Ectodermal cell (in vitro differentiated cells): ENCODE data around the gene CD164. TPM values are rescaled to one million over a fixed set of nuclear protein-coding genes. Genes with fewer than 3 reads are reported as not detected.

ENCODE experiments used
- H3K27ac ChIP-seq: 2 replicates; pipeline ENCODE4 v1.7.0; 2013; ENCODE audit warnings: mild to moderate bottlenecking, low read depth, low read length; ENCODE audit not compliant: insufficient read depth, poor library complexity, severe bottlenecking
- H3K27me3 ChIP-seq: 2 replicates; pipeline ENCODE4 v1.7.0; 2013; ENCODE audit warnings: mild to moderate bottlenecking, low read length; ENCODE audit not compliant: insufficient read depth, control insufficient read depth, poor library complexity, severe bottlenecking
- H3K36me3 ChIP-seq: one replicate; pipeline ENCODE4 v1.7.0; 2013; ENCODE audit warnings: low read length; ENCODE audit not compliant: control insufficient read depth, insufficient read depth
- H3K4me1 ChIP-seq: one replicate; pipeline ENCODE4 v1.7.0; 2013; ENCODE audit warnings: low read length; ENCODE audit not compliant: control insufficient read depth, insufficient read depth
- H3K4me3 ChIP-seq: 2 replicates; pipeline ENCODE4 v1.7.0; 2013; ENCODE audit warnings: low read depth, low read length, control low read depth; ENCODE audit not compliant: insufficient read depth
- H3K9me3 ChIP-seq: 2 replicates; pipeline ENCODE4 v1.7.0; 2013; ENCODE audit warnings: mild to moderate bottlenecking, low read length, moderate library complexity; ENCODE audit not compliant: control insufficient read depth
- WGBS, 2 experiments: methylation state at CpG; one replicate each; pipeline ENCODE4 v1.1.7; 2013; ENCODE audit warnings: missing lambda C conversion rate in 2 of 2; 5-methylcytosine and 5-hydroxymethylcytosine counted together
- polyA plus RNA-seq, 4 experiments: library from polyadenylated mRNA; stranded (reverse); fragments of 50-300 nt; gene quantifications; one replicate each; pipeline ENCODE4 v1.2.3, GENCODE V29; 2013

Gene CD164
- 105 TPM for polyA plus RNA-seq (2013, experiment 1 of 4)
- polyA plus RNA-seq (2013, experiment 2 of 4): 111 TPM
- polyA plus RNA-seq (2013, experiment 3 of 4): 82.4 TPM
- polyA plus RNA-seq (2013, experiment 4 of 4): 95.1 TPM

DNA sequence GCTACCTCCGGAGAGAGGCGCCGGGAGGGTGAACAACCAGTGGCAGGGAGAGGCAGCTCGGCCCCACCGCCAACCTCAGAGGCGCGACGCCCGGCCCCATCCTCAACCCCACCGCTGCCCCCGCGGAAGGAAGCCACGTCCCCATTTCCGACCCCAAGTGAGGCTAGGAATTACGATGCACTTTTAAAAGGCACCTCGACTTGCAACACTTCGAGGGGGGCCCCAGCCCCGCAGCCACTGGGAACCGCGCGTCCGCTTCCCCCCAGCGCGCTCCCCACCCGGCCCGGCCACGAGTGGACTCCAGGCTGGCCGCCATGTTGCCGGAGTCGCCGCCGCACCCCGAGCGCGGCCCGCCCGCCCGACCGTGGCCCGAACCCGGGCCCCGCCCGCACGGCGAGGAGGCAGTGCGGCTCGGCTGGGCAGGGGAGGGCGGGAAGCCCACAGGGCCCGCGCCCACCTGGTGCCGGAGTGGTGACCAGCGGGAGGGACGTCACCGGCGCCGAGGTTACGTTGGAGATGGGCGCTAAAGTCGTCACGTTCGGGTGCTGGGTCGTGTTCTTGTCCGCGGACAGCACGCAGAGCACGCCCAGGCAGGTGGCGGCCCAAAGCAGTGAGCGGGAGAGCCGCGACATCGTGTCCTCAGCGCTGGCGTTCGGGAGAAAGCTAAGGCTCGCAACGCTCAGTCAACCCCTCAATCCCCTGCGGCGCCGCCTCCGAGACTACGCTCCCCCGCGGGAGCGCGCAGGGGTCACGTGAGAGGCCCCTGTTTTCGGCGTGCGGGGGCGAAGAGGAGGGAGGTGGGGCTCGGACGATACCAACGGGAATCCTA is at the start of gene CD164:
Gene CD164 (minus strand): TSS at position 721 of the 829 bp plus-strand sequence. CDS start 89 bp downstream, at position 632.
- Histone ChIP-seq H3K27me3 (no peaks in the 10 kb centered on the region), H3K27ac (peak within 1 kb of the TSS; percentile 96), H3K9me3 (no peaks in the 10 kb centered on the region), H3K4me1 (peaks cover 5% of the 10 kb centered on the region), H3K4me3 (peak within 1 kb of the TSS; percentile 96), H3K36me3 (no peaks in the 10 kb centered on the region)
- WGBS, 2 experiments: 0% methylated on average over 93 of the region's 93 CpGs

DNA sequence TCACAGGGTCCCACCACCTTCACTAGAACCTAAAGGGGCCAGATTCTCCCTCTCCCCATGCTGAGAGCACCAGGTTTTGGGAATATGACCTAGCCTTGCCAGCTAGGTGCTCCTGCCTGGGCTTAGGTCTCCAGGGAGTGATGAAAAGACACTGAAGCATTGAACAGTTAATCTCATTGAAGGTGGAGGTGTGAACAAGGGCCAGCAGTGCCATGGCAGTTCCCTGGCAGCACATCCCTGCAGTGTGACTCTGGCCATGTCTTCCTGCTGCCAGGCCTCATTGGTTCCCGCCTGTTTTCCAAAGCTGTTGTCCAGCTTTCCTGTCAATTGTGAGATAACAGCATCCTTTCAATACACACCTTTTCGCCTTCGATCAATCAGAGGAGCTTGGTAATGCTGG is 47.2 kb upstream of the CD164 start:
- no peaks in the 10 kb centered on the region for H3K4me1 ChIP-seq
- H3K36me3 ChIP-seq: no peaks in the 10 kb centered on the region
- H3K4me3 ChIP-seq: no peak overlapping the region
- WGBS, 2 experiments: 95 to 98% methylated on average over 3 of the region's 3 CpGs
- no peaks in the 10 kb centered on the region for H3K9me3 ChIP-seq
- no peaks in the 10 kb centered on the region for H3K27me3 ChIP-seq
- H3K27ac ChIP-seq: no peak overlapping the region

DNA sequence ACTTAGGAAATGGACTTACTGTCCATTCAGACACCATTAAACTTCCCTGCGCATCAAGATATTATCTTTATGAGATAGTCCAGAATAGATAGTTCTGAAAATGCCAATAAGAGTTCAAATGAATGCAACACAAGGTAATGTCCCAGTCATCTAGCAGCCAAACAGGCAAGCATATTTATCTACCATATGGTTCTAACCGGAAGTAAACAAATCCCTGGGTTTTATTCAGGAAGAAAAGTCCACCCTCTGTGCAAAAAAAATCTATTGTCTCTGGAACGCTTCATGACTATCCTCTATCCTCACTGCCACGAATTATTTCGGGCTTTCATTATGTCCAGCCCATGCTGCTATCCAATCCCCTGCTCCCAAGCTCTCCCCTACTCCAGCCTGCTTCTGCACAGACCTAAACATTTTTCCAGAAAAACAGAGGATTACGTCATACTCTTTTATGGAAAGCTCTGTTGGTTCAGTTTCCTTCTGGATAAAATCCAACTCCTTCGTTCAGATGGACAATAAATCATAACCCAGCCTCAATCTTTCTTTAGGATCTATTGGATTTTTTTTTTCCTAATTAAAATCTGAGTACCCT is 46.7 kb upstream of the CD164 start:
- no peaks in the 10 kb centered on the region for H3K36me3 ChIP-seq
- no peaks in the 10 kb centered on the region for H3K9me3 ChIP-seq
- no peaks in the 10 kb centered on the region for H3K4me1 ChIP-seq
- no peaks in the 10 kb centered on the region for H3K27me3 ChIP-seq
- 92% methylated on average over 7 of the region's 7 CpGs for WGBS, 2 experiments
- no peak overlapping the region for H3K27ac ChIP-seq
- no peak overlapping the region for H3K4me3 ChIP-seq

DNA sequence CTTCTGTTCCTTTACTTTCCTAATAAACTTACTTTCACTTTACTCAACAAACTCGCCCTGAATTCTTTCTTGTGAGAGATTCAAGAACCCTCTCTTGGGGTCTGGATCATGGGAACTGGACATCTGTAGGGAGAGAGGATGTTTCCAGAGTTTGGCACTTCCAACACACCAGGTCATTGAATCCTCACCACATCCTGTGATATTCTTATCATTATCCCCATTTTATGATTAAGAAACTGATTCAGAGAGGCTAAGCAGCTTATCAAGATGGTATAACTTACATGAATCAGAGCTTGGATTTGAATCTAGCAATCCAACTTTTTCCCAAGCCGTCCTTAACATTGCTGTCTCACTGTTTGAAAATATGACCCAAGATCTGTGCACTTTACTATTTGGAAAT is 42.7 kb upstream of the CD164 start:
- no peaks in the 10 kb centered on the region for H3K27me3 ChIP-seq
- no peaks in the 10 kb centered on the region for H3K36me3 ChIP-seq
- H3K9me3 ChIP-seq: no peaks in the 10 kb centered on the region
- no peak overlapping the region for H3K4me3 ChIP-seq
- no peaks in the 10 kb centered on the region for H3K4me1 ChIP-seq
- 83 to 100% methylated on average over 2 of the region's 2 CpGs for WGBS, 2 experiments
- no peak overlapping the region for H3K27ac ChIP-seq

DNA sequence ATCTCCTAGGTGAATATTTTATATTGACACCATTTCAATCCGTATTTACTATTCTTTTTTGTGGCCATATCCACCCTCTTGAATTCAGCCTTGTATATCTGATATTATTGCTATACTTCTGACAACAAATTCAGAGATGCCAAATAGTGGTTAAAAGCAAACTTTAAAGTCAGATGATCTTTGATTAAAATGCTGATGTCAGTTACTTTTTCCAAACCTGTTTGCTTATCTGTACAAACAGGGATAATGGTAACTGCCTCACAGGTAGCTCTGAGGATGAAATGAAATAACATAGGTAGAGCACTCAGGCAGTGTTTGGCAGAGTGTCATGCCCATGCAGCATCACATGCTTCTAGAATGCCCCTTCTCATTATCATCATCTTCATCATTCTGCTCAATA is 38.9 kb upstream of the CD164 start:
- Histone ChIP-seq H3K27ac (no peak overlapping the region), H3K36me3 (no peaks in the 10 kb centered on the region), H3K9me3 (no peaks in the 10 kb centered on the region), H3K4me1 (no peaks in the 10 kb centered on the region), H3K27me3 (no peaks in the 10 kb centered on the region), H3K4me3 (no peak overlapping the region)
- 50 to 100% methylated on average over 1 of the region's 1 CpG for WGBS, 2 experiments

DNA sequence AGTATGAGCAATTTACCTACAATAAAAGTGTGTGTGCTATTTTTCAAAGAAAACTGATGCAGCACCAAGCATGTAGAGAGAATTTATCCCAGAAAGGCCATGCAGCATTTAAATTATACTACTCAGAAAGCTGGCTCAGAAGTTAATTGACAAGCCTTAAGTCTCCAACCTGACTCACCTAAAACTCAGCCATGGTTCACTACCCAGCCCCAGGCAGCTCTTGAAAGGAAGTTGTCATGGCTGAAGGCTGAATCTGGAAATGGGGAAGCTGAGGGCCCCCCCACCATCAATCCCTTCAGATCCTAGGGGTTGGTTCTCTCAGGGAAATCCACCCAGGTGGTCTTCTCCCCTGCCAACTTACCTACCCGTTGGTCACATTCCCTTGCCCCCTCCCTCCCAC is 38.5 kb upstream of the CD164 start:
- no peaks in the 10 kb centered on the region for H3K9me3 ChIP-seq
- H3K27ac ChIP-seq: no peak overlapping the region
- no peak overlapping the region for H3K4me3 ChIP-seq
- 50 to 68% methylated on average over 1 of the region's 1 CpG for WGBS, 2 experiments
- H3K36me3 ChIP-seq: no peaks in the 10 kb centered on the region
- H3K4me1 ChIP-seq: no peaks in the 10 kb centered on the region
- no peaks in the 10 kb centered on the region for H3K27me3 ChIP-seq

DNA sequence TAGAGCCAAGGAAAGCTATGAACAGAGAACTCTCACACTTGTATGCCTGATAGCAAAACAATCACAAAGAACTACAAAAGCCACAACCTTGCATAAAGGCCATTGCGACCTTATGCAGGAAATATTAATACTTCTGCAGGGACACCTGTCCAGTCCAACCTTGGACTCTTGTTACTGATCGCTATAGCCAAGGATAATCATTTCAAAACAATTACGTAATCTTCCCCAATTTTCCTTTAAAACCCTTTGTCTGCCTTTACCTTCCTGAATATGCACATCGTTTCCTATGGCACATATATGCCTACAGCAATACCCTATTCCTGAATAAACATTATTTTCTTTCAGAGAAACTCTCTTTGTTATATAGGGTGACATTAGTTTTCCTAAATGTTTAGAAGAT is 35.4 kb upstream of the CD164 start:
- H3K36me3 ChIP-seq: no peaks in the 10 kb centered on the region
- WGBS, 2 experiments: 93 to 96% methylated on average over 4 of the region's 4 CpGs
- H3K27ac ChIP-seq: no peak overlapping the region
- no peak overlapping the region for H3K4me3 ChIP-seq
- H3K4me1 ChIP-seq: no peaks in the 10 kb centered on the region
- H3K9me3 ChIP-seq: no peaks in the 10 kb centered on the region
- H3K27me3 ChIP-seq: no peaks in the 10 kb centered on the region

DNA sequence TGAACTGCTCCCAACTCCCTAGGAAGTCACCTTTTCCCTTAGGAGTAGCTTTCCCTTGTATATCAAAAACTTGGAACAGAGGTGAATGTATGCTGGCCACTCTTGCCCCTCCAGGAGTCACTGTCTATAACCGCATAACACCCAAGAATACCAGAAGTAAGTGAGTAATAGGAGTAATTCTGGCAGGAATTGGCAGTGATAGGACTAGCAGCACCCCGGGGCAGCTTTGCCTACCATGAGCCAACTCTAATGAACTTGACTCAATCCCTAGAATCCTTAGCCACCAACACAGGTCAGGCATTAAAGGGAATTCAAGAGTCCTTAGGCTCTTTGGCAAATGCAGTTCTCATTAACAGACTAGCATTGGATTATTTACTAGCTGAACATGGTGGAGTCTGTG is 28.8 kb upstream of the CD164 start:
- Histone ChIP-seq H3K36me3 (no peaks in the 10 kb centered on the region), H3K27me3 (no peaks in the 10 kb centered on the region), H3K4me3 (no peak overlapping the region), H3K27ac (no peak overlapping the region), H3K9me3 (no peaks in the 10 kb centered on the region), H3K4me1 (no peaks in the 10 kb centered on the region)
- WGBS, 2 experiments: 87 to 96% methylated on average over 2 of the region's 2 CpGs

DNA sequence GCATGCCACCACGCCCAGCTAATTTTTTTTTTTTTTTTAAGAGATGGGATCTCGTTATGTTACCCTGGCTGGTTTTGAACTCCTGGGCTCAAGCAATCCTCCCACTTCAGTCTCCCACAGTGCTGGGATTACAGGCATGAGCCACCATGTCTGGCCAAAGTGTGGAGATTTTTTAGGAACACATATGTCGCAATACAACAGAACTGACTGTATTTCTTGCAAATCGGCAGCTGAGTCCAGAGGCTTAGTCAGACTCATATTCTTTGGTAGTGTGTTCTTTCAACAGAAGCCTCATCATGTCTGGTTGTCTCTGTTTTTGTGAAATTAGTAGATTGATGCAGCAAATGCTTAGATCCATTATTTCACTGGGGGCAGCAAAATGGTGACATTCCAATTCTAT is 23.9 kb upstream of the CD164 start:
- Histone ChIP-seq H3K27ac (no peak overlapping the region), H3K4me1 (no peaks in the 10 kb centered on the region), H3K36me3 (no peaks in the 10 kb centered on the region), H3K27me3 (no peaks in the 10 kb centered on the region), H3K4me3 (no peak overlapping the region), H3K9me3 (no peaks in the 10 kb centered on the region)
- WGBS, 2 experiments: 90 to 94% methylated on average over 4 of the region's 4 CpGs

DNA sequence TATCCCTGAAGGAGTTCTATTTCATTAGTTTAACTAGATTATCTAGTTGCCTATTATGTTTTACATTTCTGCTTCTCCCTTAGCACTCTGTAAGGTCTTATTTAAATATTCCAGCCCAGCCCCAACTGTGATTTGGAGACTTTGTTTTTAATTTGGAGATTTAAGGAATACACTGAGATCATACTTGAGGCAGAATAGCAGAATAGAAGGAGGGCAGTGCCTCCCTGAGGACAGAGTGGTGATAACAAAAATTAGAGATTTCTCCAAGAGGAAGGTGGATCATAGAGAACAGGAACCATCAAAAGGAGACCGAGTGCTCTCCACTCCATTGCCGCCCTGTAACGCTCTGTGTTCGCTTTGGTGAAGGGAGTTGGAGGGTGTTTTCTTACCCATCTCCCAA is 14.8 kb upstream of the CD164 start:
- no peak overlapping the region for H3K27ac ChIP-seq
- no peaks in the 10 kb centered on the region for H3K9me3 ChIP-seq
- 86 to 95% methylated on average over 4 of the region's 4 CpGs for WGBS, 2 experiments
- no peak overlapping the region for H3K4me3 ChIP-seq
- H3K27me3 ChIP-seq: no peaks in the 10 kb centered on the region
- no peaks in the 10 kb centered on the region for H3K36me3 ChIP-seq
- H3K4me1 ChIP-seq: no peaks in the 10 kb centered on the region
